Panc1 (cell line): Measurements from ENCODE around the gene RABGAP1L. TPM values are rescaled to one million over a fixed set of nuclear protein-coding genes. Genes with fewer than 3 reads are reported as not detected.

Experiments
- ATAC-seq: fragments of 200-7000 bp; cut with Tn5 transposase; 2 replicates; pipeline ENCODE4 v1.9.1; 2020; ENCODE audit warnings: mild to moderate bottlenecking, moderate library complexity
- BruUV-seq: library from RNA; stranded (reverse); fragments of 400-500 nt; replicated peaks from 2 replicates; lab custom pipeline; 2021; lab: Mats Ljungman, UMichigan
- CTCF ChIA-PET: fragments of 300-600 bp; sonication (Branson Sonifier 250); formaldehyde crosslinking; loops from one replicate; lab custom pipeline; 2022; ENCODE audit warnings: antibody characterized with exemption; lab: Charles Lee
- POLR2A ChIA-PET: fragments of 300-600 bp; sonication (Branson Sonifier 250); formaldehyde crosslinking; loops from one replicate; lab custom pipeline; 2022; ENCODE audit warnings: antibody characterized with exemption; lab: Charles Lee
- DNase-seq: peaks from one replicate; pipeline ENCODE4 v3.0.0-alpha.2; 2010; ENCODE audit warnings: low read depth, low spot score
- H3K27ac ChIP-seq: 2 replicates; pipeline ENCODE4 v1.5.1; 2011; ENCODE audit warnings: mild to moderate bottlenecking, low read length, inconsistent platforms
- H3K27me3 ChIP-seq: fragments of 200-500 bp; sonication (Bioruptor generic); 2 replicates; pipeline ENCODE4 v1.6.0; 2014; ENCODE audit warnings: low read length, inconsistent platforms; ENCODE audit not compliant: control insufficient read depth, insufficient read depth
- H3K36me3 ChIP-seq: fragments of 200-500 bp; sonication (Bioruptor generic); 2 replicates; pipeline ENCODE4 v1.5.1; 2014; ENCODE audit warnings: inconsistent platforms, mild to moderate bottlenecking, low read length, moderate library complexity; ENCODE audit not compliant: control insufficient read depth, insufficient read depth
- H3K4me1 ChIP-seq: 2 replicates; pipeline ENCODE4 v1.5.1; 2011; ENCODE audit warnings: inconsistent platforms, mild to moderate bottlenecking, low read length, moderate library complexity; ENCODE audit not compliant: control insufficient read depth, insufficient read depth
- H3K4me3 ChIP-seq, 2 experiments: 2 replicates each; pipeline ENCODE4 v1.5.1; 2011 to 2012; ENCODE audit warnings: low read depth in 2 of 2, low read length in 2 of 2, mild to moderate bottlenecking in 2 of 2, inconsistent platforms in 1 of 2, moderate library complexity in 1 of 2
- H3K9me3 ChIP-seq: fragments of 200-500 bp; sonication (Bioruptor generic); 2 replicates; pipeline ENCODE4 v1.5.1; 2014; ENCODE audit warnings: low read depth, mild to moderate bottlenecking, inconsistent platforms, low read length, moderate library complexity; ENCODE audit not compliant: control insufficient read depth, insufficient read depth
- POLR2AphosphoS5 ChIP-seq: IDR thresholded peaks from 2 replicates; pipeline ENCODE4 v1.6.1; 2012; ENCODE audit warnings: mild to moderate bottlenecking, low read depth, low read length, moderate library complexity
- SIN3A ChIP-seq: IDR thresholded peaks from 2 replicates; pipeline ENCODE4 v1.6.1; 2012; ENCODE audit warnings: low read depth, mild to moderate bottlenecking, low read length, moderate library complexity, borderline replicate concordance; ENCODE audit not compliant: insufficient read depth
- TCF7L2 ChIP-seq: IDR thresholded peaks from 2 replicates; pipeline ENCODE4 v1.6.1; 2011; ENCODE audit warnings: mild to moderate bottlenecking, low read depth, low read length, inconsistent platforms
- in situ Hi-C: cut with HindIII; loops from 2 replicates; pipeline ENCODE4 v1.10.0; 2016; ENCODE audit warnings: low sequenced_read_pairs, low pct_unique_long_range_greater_than_20kb
- intact Hi-C: fragments of 100-400 bp; cut with micrococcal nuclease; formaldehyde crosslinking; loops from one replicate; pipeline ENCODE4 v1.10.0; 2022; ENCODE audit not compliant: unreplicated experiment
- total RNA-seq: library from RNA; stranded (reverse); gene quantifications from one replicate; pipeline ENCODE4 v1.2.1, GENCODE V29; 2021; ENCODE audit not compliant: unreplicated experiment
- TF ChIP-seq, protein P1 (sequence below), 2 experiments: IDR thresholded peaks; 2 replicates each; pipeline ENCODE4 v1.6.1; 2011 to 2012; ENCODE audit warnings: low read depth in 2 of 2, control low read depth in 1 of 2, low read length in 1 of 2, mild to moderate bottlenecking in 1 of 2, moderate library complexity in 1 of 2; ENCODE audit not compliant: insufficient read depth in 1 of 2
- TF ChIP-seq, protein P2 (sequence below): fragments of 450-650 bp; IDR thresholded peaks from 2 replicates; pipeline ENCODE4 v1.5.1; 2017; ENCODE audit warnings: mild to moderate bottlenecking

Gene RABGAP1L
- total RNA-seq, 1 experiment from 2014 or later: 37.0 TPM

DNA sequence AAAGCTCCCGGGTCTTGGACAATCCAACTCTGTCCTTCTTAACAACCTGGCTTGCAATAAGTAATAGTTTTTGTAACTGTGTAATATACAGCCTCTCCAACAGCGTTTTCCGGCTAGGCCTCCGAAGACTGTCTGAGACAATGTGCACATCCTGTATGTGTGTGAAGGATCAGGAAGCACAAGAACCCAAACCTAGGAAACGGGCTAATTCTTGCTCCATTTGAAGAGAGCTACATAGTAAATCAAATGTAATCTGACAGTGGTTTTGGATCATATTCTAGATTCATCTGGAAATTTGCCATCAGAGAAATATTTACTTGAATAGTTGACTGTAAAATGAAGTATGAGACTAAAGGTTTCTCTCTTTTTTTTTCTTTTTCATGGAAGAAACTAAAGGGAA, 289.7 kb downstream of the RABGAP1L start:
- ATAC-seq: no peak

DNA sequence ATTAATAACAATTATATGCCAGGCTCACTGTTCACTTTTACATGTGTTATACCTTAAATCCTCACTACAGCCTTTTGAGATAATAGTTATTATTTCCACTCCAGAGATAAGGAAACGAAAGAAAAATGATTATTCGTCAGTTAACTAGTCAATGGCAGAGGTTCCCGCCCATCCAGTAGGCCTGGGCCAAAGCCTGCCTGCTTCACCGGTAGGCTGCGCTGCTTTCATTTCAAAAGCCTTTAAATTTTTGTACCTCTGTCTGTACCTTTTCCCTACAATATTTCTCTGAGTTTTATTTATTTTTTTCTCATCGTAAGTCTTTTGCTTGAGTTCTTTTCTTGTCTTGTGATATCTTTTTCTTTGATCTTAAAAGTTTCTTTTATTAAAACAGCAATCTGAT, 292.1 kb downstream of the RABGAP1L start:
- in situ Hi-C loops: no loop called here
- intact Hi-C loops: no loop called here
- TF ChIP-seq TCF7L2: no peak
- TF ChIP-seq, protein P1, sequence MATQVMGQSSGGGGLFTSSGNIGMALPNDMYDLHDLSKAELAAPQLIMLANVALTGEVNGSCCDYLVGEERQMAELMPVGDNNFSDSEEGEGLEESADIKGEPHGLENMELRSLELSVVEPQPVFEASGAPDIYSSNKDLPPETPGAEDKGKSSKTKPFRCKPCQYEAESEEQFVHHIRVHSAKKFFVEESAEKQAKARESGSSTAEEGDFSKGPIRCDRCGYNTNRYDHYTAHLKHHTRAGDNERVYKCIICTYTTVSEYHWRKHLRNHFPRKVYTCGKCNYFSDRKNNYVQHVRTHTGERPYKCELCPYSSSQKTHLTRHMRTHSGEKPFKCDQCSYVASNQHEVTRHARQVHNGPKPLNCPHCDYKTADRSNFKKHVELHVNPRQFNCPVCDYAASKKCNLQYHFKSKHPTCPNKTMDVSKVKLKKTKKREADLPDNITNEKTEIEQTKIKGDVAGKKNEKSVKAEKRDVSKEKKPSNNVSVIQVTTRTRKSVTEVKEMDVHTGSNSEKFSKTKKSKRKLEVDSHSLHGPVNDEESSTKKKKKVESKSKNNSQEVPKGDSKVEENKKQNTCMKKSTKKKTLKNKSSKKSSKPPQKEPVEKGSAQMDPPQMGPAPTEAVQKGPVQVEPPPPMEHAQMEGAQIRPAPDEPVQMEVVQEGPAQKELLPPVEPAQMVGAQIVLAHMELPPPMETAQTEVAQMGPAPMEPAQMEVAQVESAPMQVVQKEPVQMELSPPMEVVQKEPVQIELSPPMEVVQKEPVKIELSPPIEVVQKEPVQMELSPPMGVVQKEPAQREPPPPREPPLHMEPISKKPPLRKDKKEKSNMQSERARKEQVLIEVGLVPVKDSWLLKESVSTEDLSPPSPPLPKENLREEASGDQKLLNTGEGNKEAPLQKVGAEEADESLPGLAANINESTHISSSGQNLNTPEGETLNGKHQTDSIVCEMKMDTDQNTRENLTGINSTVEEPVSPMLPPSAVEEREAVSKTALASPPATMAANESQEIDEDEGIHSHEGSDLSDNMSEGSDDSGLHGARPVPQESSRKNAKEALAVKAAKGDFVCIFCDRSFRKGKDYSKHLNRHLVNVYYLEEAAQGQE (IDR thresholded peaks at IDR 0.05; ENCODE audit: insufficient read depth in 1 of 2, low read depth in 2 of 2, low read length in 1 of 2): no peak
- no peak for TF ChIP-seq POLR2AphosphoS5
- TF ChIP-seq, protein P2, sequence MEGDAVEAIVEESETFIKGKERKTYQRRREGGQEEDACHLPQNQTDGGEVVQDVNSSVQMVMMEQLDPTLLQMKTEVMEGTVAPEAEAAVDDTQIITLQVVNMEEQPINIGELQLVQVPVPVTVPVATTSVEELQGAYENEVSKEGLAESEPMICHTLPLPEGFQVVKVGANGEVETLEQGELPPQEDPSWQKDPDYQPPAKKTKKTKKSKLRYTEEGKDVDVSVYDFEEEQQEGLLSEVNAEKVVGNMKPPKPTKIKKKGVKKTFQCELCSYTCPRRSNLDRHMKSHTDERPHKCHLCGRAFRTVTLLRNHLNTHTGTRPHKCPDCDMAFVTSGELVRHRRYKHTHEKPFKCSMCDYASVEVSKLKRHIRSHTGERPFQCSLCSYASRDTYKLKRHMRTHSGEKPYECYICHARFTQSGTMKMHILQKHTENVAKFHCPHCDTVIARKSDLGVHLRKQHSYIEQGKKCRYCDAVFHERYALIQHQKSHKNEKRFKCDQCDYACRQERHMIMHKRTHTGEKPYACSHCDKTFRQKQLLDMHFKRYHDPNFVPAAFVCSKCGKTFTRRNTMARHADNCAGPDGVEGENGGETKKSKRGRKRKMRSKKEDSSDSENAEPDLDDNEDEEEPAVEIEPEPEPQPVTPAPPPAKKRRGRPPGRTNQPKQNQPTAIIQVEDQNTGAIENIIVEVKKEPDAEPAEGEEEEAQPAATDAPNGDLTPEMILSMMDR: no peak
- TF ChIP-seq SIN3A: no peak
- ATAC-seq (no peak), DNase-seq (no peak)
- BruUV-seq: no TSS peak
- Histone ChIP-seq H3K36me3 (no peaks in the 10 kb centered on the region), H3K4me3 (no peak overlapping the region), H3K4me1 (no peaks in the 10 kb centered on the region), H3K27me3 (no peaks in the 10 kb centered on the region), H3K27ac (no peak overlapping the region), H3K9me3 (no peaks in the 10 kb centered on the region)
- ChIA-PET POLR2A (no interaction called here), CTCF (interaction anchor here (0.5 kb wide), 1 partner anchor 188 kb away, joined by 3 read pairs; no protein-coding TSS in a partner anchor)

More for the DNA sequence above, 289.7 kb downstream of the RABGAP1L start:
- intact Hi-C loops (no loop called here), in situ Hi-C loops (no loop called here)
- Histone ChIP-seq H3K27me3 (no peaks in the 10 kb centered on the region), H3K36me3 (no peaks in the 10 kb centered on the region; the same call in 1 of the 2 replicates), H3K4me3 (no peak overlapping the region), H3K27ac (no peak overlapping the region), H3K4me1 (no peaks in the 10 kb centered on the region), H3K9me3 (no peaks in the 10 kb centered on the region)
- TF ChIP-seq TCF7L2 (no peak), SIN3A (no peak), POLR2AphosphoS5 (no peak)
- ChIA-PET POLR2A (interaction anchor here (0.6 kb wide), 1 partner anchor 114 kb away, joined by 3 read pairs; no protein-coding TSS in a partner anchor), CTCF (no interaction called here)
- DNase-seq: no peak
- BruUV-seq: no TSS peak

DNA sequence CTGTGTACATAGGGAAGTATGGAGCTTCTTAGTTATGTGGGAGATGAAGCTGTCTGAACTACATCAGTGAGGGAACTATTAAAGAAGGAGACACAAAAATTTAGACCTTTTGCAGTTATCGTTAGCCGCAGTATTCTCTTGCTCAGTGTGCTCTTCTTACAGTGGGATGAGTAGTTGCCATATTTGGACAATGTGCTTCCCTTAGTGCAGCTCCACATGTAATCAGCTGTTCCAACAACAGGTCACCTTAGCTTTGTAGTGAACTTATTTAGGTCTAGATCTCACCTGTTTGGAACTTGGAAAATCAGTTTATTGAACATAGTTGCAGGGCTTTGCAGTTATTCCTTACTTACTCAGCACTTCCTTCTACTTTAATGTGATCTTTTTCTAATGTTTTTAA, 306.5 kb downstream of the RABGAP1L start:
- Histone ChIP-seq H3K4me3 (no peak overlapping the region), H3K4me1 (no peaks in the 10 kb centered on the region), H3K27ac (no peak overlapping the region), H3K27me3 (no peaks in the 10 kb centered on the region), H3K36me3 (no peaks in the 10 kb centered on the region), H3K9me3 (no peaks in the 10 kb centered on the region)
- no TSS peak for BruUV-seq
- intact Hi-C loops: no loop called here
- in situ Hi-C loops: no loop called here
- ChIA-PET POLR2A (no interaction called here), CTCF (no interaction called here)
- TF ChIP-seq, protein P2: no peak
- TF ChIP-seq, protein P1 (IDR thresholded peaks at IDR 0.05; ENCODE audit: insufficient read depth in 1 of 2, low read depth in 2 of 2, low read length in 1 of 2): no peak
- TF ChIP-seq TCF7L2: no peak
- TF ChIP-seq POLR2AphosphoS5: no peak
- no peak for TF ChIP-seq SIN3A
- DNase-seq (no peak), ATAC-seq (no peak)
